ENCODE measurements around the gene MIA3. TPM values are rescaled to one million over a fixed set of nuclear protein-coding genes. Genes with fewer than 3 reads are reported as not detected.

Gene MIA3
- total RNA-seq, 1 experiment from 2014 or later = 50.8 TPM

GRCh38 chr1:222610728-222611127 lies 7.2 kb upstream of the MIA3 start:
- Histone ChIP-seq H3K27ac (ENCODE audit: low read length) (no peak overlapping the region), H3K9ac (ENCODE audit: low read length) (no peak overlapping the region), H3F3A (ENCODE audit: low read length, unreplicated experiment) (no peaks in the 10 kb centered on the region), H3K9me2 (replicated peaks; ENCODE audit: low read length) (no peaks in the 10 kb centered on the region), H3K4me3 (ENCODE audit: low read length) (no peak overlapping the region), H3K4me1 (ENCODE audit: insufficient read depth, low read length) (no peaks in the 10 kb centered on the region), H3K36me3 (ENCODE audit: low read depth, low read length) (no peaks in the 10 kb centered on the region), H3K9me3 (ENCODE audit: low read length) (no peaks in the 10 kb centered on the region), H3K4me2 (ENCODE audit: low read length) (no peak overlapping the region), H3K79me2 (ENCODE audit: low read length) (no peaks in the 10 kb centered on the region), H3K27me3 (ENCODE audit: low read length) (no peaks in the 10 kb centered on the region), H2AFZ (ENCODE audit: low read length) (no peak overlapping the region), H4K20me1 (ENCODE audit: low read length) (no peaks in the 10 kb centered on the region)
- DNase-seq = no peak
- POLR2A ChIA-PET (ENCODE audit: unreplicated experiment) = no interaction called here
- BruUV-seq (replicated peaks) = no TSS peak
- intact Hi-C loops (cut with micrococcal nuclease) = no loop called here
- no peak for TF ChIP-seq EZH2 (IDR thresholded peaks at IDR 0.05; ENCODE audit: low read length, unreplicated experiment)
- no peak for TF ChIP-seq CTCF (conservative IDR thresholded peaks at IDR 0.05; ENCODE audit: low read depth, low read length)
- TF ChIP-seq EZH2phosphoT487 (IDR thresholded peaks at IDR 0.05; ENCODE audit: borderline replicate concordance, low read length) = no peak
- ATAC-seq = no peak
- CTCF ChIA-PET = no interaction called here

GRCh38 chr1:222613627-222614026 lies 4.3 kb upstream of the MIA3 start:
- H2AFZ ChIP-seq (ENCODE audit: low read length) = no peak overlapping the region
- H4K20me1 ChIP-seq (ENCODE audit: low read length) = no peaks in the 10 kb centered on the region
- no peaks in the 10 kb centered on the region for H3K27me3 ChIP-seq (ENCODE audit: low read length)
- CTCF ChIA-PET = no interaction called here
- intact Hi-C loops (cut with micrococcal nuclease) = no loop called here
- H3K9me2 ChIP-seq (replicated peaks; ENCODE audit: low read length) = no peaks in the 10 kb centered on the region
- H3K4me3 ChIP-seq (ENCODE audit: low read length) = no peak overlapping the region
- H3K9ac ChIP-seq (ENCODE audit: low read length) = no peak overlapping the region
- H3K4me1 ChIP-seq (ENCODE audit: insufficient read depth, low read length) = peaks cover 4% of the 10 kb centered on the region; the same call in 1 of the 2 replicates
- no TSS peak for BruUV-seq (replicated peaks)
- no peak for ATAC-seq
- no peak overlapping the region for H3K27ac ChIP-seq (ENCODE audit: low read length)
- DNase-seq = no peak
- POLR2A ChIA-PET (ENCODE audit: unreplicated experiment) = no interaction called here
- H3K9me3 ChIP-seq (ENCODE audit: low read length) = no peaks in the 10 kb centered on the region
- TF ChIP-seq CTCF (conservative IDR thresholded peaks at IDR 0.05; ENCODE audit: low read depth, low read length) (no peak), EZH2 (IDR thresholded peaks at IDR 0.05; ENCODE audit: low read length, unreplicated experiment) (no peak), EZH2phosphoT487 (IDR thresholded peaks at IDR 0.05; ENCODE audit: borderline replicate concordance, low read length) (no peak)
- no peaks in the 10 kb centered on the region for H3K36me3 ChIP-seq (ENCODE audit: low read depth, low read length)
- no peak overlapping the region for H3K4me2 ChIP-seq (ENCODE audit: low read length)
- peaks cover 2% of the 10 kb centered on the region for H3K79me2 ChIP-seq (ENCODE audit: low read length)
- H3F3A ChIP-seq (ENCODE audit: low read length, unreplicated experiment) = no peaks in the 10 kb centered on the region

GRCh38 chr1:222616525-222616924 lies 1.4 kb upstream of the MIA3 start:
- H3K27ac ChIP-seq (ENCODE audit: low read length) = no peak overlapping the region
- no peaks in the 10 kb centered on the region for H3F3A ChIP-seq (ENCODE audit: low read length, unreplicated experiment)
- intact Hi-C loops (cut with micrococcal nuclease) = no loop called here
- H3K9me3 ChIP-seq (ENCODE audit: low read length) = no peaks in the 10 kb centered on the region
- ATAC-seq = no peak
- H3K4me3 ChIP-seq (ENCODE audit: low read length) = no peak overlapping the region
- no peaks in the 10 kb centered on the region for H3K9me2 ChIP-seq (replicated peaks; ENCODE audit: low read length)
- H3K9ac ChIP-seq (ENCODE audit: low read length) = no peak overlapping the region
- peaks cover 13% of the 10 kb centered on the region for H3K4me1 ChIP-seq (ENCODE audit: insufficient read depth, low read length)
- no TSS peak for BruUV-seq (replicated peaks)
- H3K4me2 ChIP-seq (ENCODE audit: low read length) = no peak overlapping the region
- no peaks in the 10 kb centered on the region for H3K27me3 ChIP-seq (ENCODE audit: low read length)
- H2AFZ ChIP-seq (ENCODE audit: low read length) = no peak overlapping the region
- no peaks in the 10 kb centered on the region; the same call in 1 of the 2 replicates for H3K36me3 ChIP-seq (ENCODE audit: low read depth, low read length)
- no peak for DNase-seq
- CTCF ChIA-PET = interaction anchor here (0.6 kb wide), 1 partner anchor 18 kb away, joined by 3 read pairs; no protein-coding TSS in a partner anchor
- peaks cover 8% of the 10 kb centered on the region; the same call in 1 of the 2 replicates for H4K20me1 ChIP-seq (ENCODE audit: low read length)
- POLR2A ChIA-PET (ENCODE audit: unreplicated experiment) = interaction anchor here (0.5 to 0.7 kb wide), 3 partner anchors 17 to 485 kb away, joined by 3 to 10 read pairs (median 6); no protein-coding TSS in a partner anchor
- TF ChIP-seq CTCF (conservative IDR thresholded peaks at IDR 0.05; ENCODE audit: low read depth, low read length) (no peak), EZH2phosphoT487 (IDR thresholded peaks at IDR 0.05; ENCODE audit: borderline replicate concordance, low read length) (no peak), EZH2 (IDR thresholded peaks at IDR 0.05; ENCODE audit: low read length, unreplicated experiment) (no peak)
- H3K79me2 ChIP-seq (ENCODE audit: low read length) = peaks cover 27% of the 10 kb centered on the region
